GM15510 (cell line): Measurements from ENCODE around the gene RARRES1.

ENCODE experiments used
- POLR2A ChIP-seq: IDR thresholded peaks from 3 replicates; pipeline ENCODE4 v1.6.1; 2011; ENCODE audit warnings: borderline replicate concordance; ENCODE audit not compliant: insufficient read length; ENCODE audit errors: extremely low read depth

The RARRES1 gene

GRCh38 chr3:158769952-158770740 lies 37.9 kb upstream of the RARRES1 start:
- no peak for TF ChIP-seq POLR2A

- no peak for TF ChIP-seq POLR2A
Measured at GRCh38 chr3:158769549-158769948, 37.3 kb upstream of the RARRES1 start.

GRCh38 chr3:158768881-158769543 lies 36.8 kb upstream of the RARRES1 start:
- TF ChIP-seq POLR2A = no peak

- TF ChIP-seq POLR2A = no peak
Measured at GRCh38 chr3:158768361-158768787, 36.1 kb upstream of the RARRES1 start.

GRCh38 chr3:158766364-158766763 lies 34.1 kb upstream of the RARRES1 start:
- no peak for TF ChIP-seq POLR2A

GRCh38 chr3:158765518-158766205 lies 33.4 kb upstream of the RARRES1 start:
- TF ChIP-seq POLR2A = no peak

- no peak for TF ChIP-seq POLR2A
Measured at GRCh38 chr3:158763421-158763820, 31.2 kb upstream of the RARRES1 start.

GRCh38 chr3:158762701-158763100 lies 30.4 kb upstream of the RARRES1 start:
- TF ChIP-seq POLR2A = no peak

GRCh38 chr3:158761350-158761749 lies 29.1 kb upstream of the RARRES1 start:
- no peak for TF ChIP-seq POLR2A

GRCh38 chr3:158755421-158755820 lies 23.2 kb upstream of the RARRES1 start:
- TF ChIP-seq POLR2A = no peak

- TF ChIP-seq POLR2A = no peak
Measured at GRCh38 chr3:158753854-158754253, 21.6 kb upstream of the RARRES1 start.

GRCh38 chr3:158751316-158751715 lies 19.1 kb upstream of the RARRES1 start:
- TF ChIP-seq POLR2A = no peak

GRCh38 chr3:158750016-158750415 lies 17.8 kb upstream of the RARRES1 start:
- TF ChIP-seq POLR2A = no peak

GRCh38 chr3:158749526-158749925 lies 17.3 kb upstream of the RARRES1 start:
- no peak for TF ChIP-seq POLR2A

- no peak for TF ChIP-seq POLR2A
Measured at GRCh38 chr3:158748237-158748828, 16.1 kb upstream of the RARRES1 start.
